SU-DHL-6 (cell line): ENCODE measurements around the gene MS4A10.

Source experiments
- H2AFZ ChIP-seq: fragments of 200-600 bp; sonication (generic); 2 replicates; pipeline ENCODE4 v1.6.1; 2014; ENCODE audit warnings: low read depth, mild to moderate bottlenecking, moderate library complexity, mixed read lengths, antibody characterized with exemption, low read length; ENCODE audit not compliant: severe bottlenecking
- H3F3A ChIP-seq: fragments of 200-600 bp; shearing (Covaris generic); 2 replicates; pipeline ENCODE4 v1.6.0; 2016; ENCODE audit warnings: antibody characterized with exemption, mild to moderate bottlenecking; ENCODE audit not compliant: insufficient read depth
- H3K27ac ChIP-seq: fragments of 200-600 bp; sonication (generic); 2 replicates; pipeline ENCODE4 v1.5.1; 2016; ENCODE audit warnings: low read depth, mild to moderate bottlenecking, low read length, moderate library complexity, mixed read lengths
- H3K27me3 ChIP-seq: fragments of 200-600 bp; sonication (generic), shearing (Covaris generic); 2 replicates; pipeline ENCODE4 v1.6.0; 2014; ENCODE audit warnings: mild to moderate bottlenecking, low read length
- H3K36me3 ChIP-seq: fragments of 200-600 bp; sonication (generic); 2 replicates; pipeline ENCODE4 v1.6.1; 2014; ENCODE audit warnings: mild to moderate bottlenecking, low read length, mixed read lengths
- H3K4me2 ChIP-seq: fragments of 300-600, 200-600 bp; shearing (Covaris generic), sonication (generic); 2 replicates; pipeline ENCODE4 v1.6.0; 2014; ENCODE audit warnings: low read length, low read depth, mild to moderate bottlenecking; ENCODE audit not compliant: poor library complexity, severe bottlenecking
- H3K4me3 ChIP-seq: fragments of 200-600 bp; sonication (generic); 2 replicates; pipeline ENCODE4 v1.5.1; 2014; ENCODE audit warnings: antibody characterized with exemption, low read length, mild to moderate bottlenecking, mixed read lengths; ENCODE audit not compliant: insufficient read depth, poor library complexity, severe bottlenecking
- H3K79me2 ChIP-seq: fragments of 200-600 bp; sonication (generic); 2 replicates; pipeline ENCODE4 v1.6.1; 2014; ENCODE audit warnings: mild to moderate bottlenecking, low read length, moderate library complexity; ENCODE audit not compliant: insufficient read depth
- H3K9ac ChIP-seq: fragments of 200-600 bp; sonication (generic); 2 replicates; pipeline ENCODE4 v1.7.0; 2014; ENCODE audit warnings: mild to moderate bottlenecking, low read length
- H3K9me2 ChIP-seq: fragments of 200-600 bp; sonication (generic); replicated peaks from 2 replicates; pipeline ENCODE4 v1.6.1; 2014; ENCODE audit warnings: low read length; ENCODE audit not compliant: insufficient read depth
- H3K9me3 ChIP-seq: fragments of 200-600 bp; sonication (generic); 2 replicates; pipeline ENCODE4 v1.6.1; 2014; ENCODE audit warnings: low read length, mixed read lengths; ENCODE audit not compliant: insufficient read depth
- H4K20me1 ChIP-seq: fragments of 200-600 bp; sonication (generic); 2 replicates; pipeline ENCODE4 v1.6.1; 2014; ENCODE audit warnings: low read depth, mild to moderate bottlenecking, antibody characterized with exemption, low read length, moderate library complexity, mixed read lengths
- EZH2phosphoT487 ChIP-seq: fragments of 200-600 bp; sonication (generic), shearing (Covaris generic); conservative IDR thresholded peaks from 2 replicates; pipeline ENCODE4 v1.6.1; 2018; ENCODE audit warnings: mild to moderate bottlenecking, antibody characterized with exemption, low read length, moderate library complexity, mixed read lengths
- TF ChIP-seq, protein P1 (sequence below): fragments of 200-600 bp; sonication (generic); IDR thresholded peaks from one replicate; pipeline ENCODE4 v1.5.1; 2017; ENCODE audit warnings: antibody characterized with exemption, mild to moderate bottlenecking, low read length, moderate library complexity; ENCODE audit not compliant: insufficient read depth, poor library complexity, severe bottlenecking

The MS4A10 gene

DNA sequence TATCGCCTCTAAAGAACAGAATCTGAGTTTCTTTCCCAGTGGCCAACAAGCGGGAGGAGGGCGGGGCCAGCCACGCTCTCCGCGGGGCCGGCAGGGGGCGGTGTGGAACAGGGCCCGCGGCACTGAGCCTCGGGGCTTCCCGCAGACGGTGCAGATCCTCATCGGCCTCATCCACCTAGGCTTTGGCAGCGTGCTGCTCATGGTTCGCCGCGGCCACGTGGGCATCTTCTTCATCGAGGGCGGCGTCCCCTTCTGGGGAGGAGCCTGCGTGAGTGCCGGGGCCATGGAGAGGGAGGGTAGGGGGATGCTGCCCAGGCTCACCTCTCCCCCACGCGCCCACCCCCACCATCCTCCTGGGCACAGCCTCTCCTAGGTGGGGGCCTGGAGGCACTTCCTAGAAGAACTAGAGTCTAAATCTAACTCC is 17.7 kb upstream of the MS4A10 start:
- no peaks in the 10 kb centered on the region for H3K9me2 ChIP-seq
- no peak overlapping the region for H3K4me3 ChIP-seq
- no peaks in the 10 kb centered on the region for H4K20me1 ChIP-seq
- no peak overlapping the region for H3K9ac ChIP-seq
- no peak overlapping the region for H3K27ac ChIP-seq
- no peaks in the 10 kb centered on the region for H3K9me3 ChIP-seq
- H3K36me3 ChIP-seq, result no peaks in the 10 kb centered on the region
- H3K27me3 ChIP-seq, result no peaks in the 10 kb centered on the region
- no peak overlapping the region for H2AFZ ChIP-seq
- TF ChIP-seq, protein P1, sequence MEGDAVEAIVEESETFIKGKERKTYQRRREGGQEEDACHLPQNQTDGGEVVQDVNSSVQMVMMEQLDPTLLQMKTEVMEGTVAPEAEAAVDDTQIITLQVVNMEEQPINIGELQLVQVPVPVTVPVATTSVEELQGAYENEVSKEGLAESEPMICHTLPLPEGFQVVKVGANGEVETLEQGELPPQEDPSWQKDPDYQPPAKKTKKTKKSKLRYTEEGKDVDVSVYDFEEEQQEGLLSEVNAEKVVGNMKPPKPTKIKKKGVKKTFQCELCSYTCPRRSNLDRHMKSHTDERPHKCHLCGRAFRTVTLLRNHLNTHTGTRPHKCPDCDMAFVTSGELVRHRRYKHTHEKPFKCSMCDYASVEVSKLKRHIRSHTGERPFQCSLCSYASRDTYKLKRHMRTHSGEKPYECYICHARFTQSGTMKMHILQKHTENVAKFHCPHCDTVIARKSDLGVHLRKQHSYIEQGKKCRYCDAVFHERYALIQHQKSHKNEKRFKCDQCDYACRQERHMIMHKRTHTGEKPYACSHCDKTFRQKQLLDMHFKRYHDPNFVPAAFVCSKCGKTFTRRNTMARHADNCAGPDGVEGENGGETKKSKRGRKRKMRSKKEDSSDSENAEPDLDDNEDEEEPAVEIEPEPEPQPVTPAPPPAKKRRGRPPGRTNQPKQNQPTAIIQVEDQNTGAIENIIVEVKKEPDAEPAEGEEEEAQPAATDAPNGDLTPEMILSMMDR, result no peak
- TF ChIP-seq EZH2phosphoT487, result no peak
- H3F3A ChIP-seq, result no peaks in the 10 kb centered on the region
- H3K79me2 ChIP-seq, result no peaks in the 10 kb centered on the region
- H3K4me2 ChIP-seq, result no peak overlapping the region

DNA sequence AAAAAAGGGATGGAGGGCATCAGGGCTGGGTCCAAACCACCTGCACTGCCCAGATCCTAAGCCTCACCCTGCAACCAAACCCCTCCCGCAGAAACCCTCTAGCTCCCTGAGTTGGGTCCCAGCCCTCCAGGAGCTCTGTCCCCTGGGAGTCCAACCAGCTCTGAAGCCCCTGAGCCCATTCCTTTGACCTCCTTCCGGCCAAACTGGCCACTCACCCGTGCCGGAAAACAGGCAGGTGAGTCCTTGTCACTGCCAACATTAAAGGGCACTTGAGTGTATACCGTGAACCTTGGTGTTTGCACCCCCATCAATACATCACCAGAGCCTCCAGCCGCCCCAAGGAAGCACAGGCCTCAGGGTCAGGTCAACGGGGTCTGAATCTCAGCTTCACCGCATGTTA is 16.9 kb upstream of the MS4A10 start:
- TF ChIP-seq, protein P1, result no peak
- TF ChIP-seq EZH2phosphoT487, result no peak
- no peaks in the 10 kb centered on the region for H3K79me2 ChIP-seq
- no peak overlapping the region for H3K4me2 ChIP-seq
- H3K27ac ChIP-seq, result no peak overlapping the region
- no peaks in the 10 kb centered on the region for H3K9me3 ChIP-seq
- no peaks in the 10 kb centered on the region for H3K27me3 ChIP-seq
- H3F3A ChIP-seq, result no peaks in the 10 kb centered on the region
- H3K36me3 ChIP-seq, result no peaks in the 10 kb centered on the region
- H3K9me2 ChIP-seq, result no peaks in the 10 kb centered on the region
- no peak overlapping the region for H2AFZ ChIP-seq
- H3K4me3 ChIP-seq, result no peak overlapping the region
- H4K20me1 ChIP-seq, result no peaks in the 10 kb centered on the region
- H3K9ac ChIP-seq, result no peak overlapping the region

GRCh38 chr11:60769273-60769672 is 15.9 kb upstream of the MS4A10 start:
- no peaks in the 10 kb centered on the region for H3K36me3 ChIP-seq
- H3K9me3 ChIP-seq, result no peaks in the 10 kb centered on the region
- no peak overlapping the region for H3K9ac ChIP-seq
- no peaks in the 10 kb centered on the region for H3K27me3 ChIP-seq
- H3K27ac ChIP-seq, result no peak overlapping the region
- H2AFZ ChIP-seq, result no peak overlapping the region
- no peaks in the 10 kb centered on the region for H3F3A ChIP-seq
- no peaks in the 10 kb centered on the region for H3K79me2 ChIP-seq
- H3K4me3 ChIP-seq, result no peak overlapping the region
- no peaks in the 10 kb centered on the region for H4K20me1 ChIP-seq
- no peaks in the 10 kb centered on the region for H3K9me2 ChIP-seq
- TF ChIP-seq EZH2phosphoT487, result no peak
- TF ChIP-seq, protein P1, result no peak
- no peak overlapping the region for H3K4me2 ChIP-seq
